Measurements from ENCODE around the gene ACVR1B. TPM values are rescaled to one million over a fixed set of nuclear protein-coding genes. Genes with fewer than 3 reads are reported as not detected.

The ACVR1B gene
- total RNA-seq, 4 donors from 2014 or later, result 14.8 to 16.3 (median 15.4) TPM

DNA sequence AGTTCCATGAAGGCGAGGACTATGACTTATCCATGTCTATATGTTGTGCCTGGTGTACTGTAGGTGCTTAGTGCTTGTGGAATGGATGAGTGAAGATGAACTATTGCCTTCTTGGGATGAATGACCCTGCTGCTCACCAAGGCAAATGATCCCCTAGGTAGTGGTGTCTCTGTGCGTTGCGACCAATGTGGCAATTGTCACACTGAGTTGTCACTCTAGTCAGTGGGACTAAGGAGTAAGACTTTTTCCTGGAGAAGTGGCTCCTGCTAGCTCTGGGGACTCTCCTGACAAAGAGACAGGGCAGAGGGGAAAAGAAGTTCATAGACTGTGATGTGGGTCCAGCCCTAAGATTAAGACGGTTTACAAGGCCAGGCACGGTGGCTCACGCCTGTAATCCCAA is 3.4 kb upstream of the ACVR1B start:
- TF ChIP-seq, protein P1, sequence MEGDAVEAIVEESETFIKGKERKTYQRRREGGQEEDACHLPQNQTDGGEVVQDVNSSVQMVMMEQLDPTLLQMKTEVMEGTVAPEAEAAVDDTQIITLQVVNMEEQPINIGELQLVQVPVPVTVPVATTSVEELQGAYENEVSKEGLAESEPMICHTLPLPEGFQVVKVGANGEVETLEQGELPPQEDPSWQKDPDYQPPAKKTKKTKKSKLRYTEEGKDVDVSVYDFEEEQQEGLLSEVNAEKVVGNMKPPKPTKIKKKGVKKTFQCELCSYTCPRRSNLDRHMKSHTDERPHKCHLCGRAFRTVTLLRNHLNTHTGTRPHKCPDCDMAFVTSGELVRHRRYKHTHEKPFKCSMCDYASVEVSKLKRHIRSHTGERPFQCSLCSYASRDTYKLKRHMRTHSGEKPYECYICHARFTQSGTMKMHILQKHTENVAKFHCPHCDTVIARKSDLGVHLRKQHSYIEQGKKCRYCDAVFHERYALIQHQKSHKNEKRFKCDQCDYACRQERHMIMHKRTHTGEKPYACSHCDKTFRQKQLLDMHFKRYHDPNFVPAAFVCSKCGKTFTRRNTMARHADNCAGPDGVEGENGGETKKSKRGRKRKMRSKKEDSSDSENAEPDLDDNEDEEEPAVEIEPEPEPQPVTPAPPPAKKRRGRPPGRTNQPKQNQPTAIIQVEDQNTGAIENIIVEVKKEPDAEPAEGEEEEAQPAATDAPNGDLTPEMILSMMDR (IDR thresholded peaks at IDR 0.05; ENCODE audit: low read depth), result no peak

DNA sequence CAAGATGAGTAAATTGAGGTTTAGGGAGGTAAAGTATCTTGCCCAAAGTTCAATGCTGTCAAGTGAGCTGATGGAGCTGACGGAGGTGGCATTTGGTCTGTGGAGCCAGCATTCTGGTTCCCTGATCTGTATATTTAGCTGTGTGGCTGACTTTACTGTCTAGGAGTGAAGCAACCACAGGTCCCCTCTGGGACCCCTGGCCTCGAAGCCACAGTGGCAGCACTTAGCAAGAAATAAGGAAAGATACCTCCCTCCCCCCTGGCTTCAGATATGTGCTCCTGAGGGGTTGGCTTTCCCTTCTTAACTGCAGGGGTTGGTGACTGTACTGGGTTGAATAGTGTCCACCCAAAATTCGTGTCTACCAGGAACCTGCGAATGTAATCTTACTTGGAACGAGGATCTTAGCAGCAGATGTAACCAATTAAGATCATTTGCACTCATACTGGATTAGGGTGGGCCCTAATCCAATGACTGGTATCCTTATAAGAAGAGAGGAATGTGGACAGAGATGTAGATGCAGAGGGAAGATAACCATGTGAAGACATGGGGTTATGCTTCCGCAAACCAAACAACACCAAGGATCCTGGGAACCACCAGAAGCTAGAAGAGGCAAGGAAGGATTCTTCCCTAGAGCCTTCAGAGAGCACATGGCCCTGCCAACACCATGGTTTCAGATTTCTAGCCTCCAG is 2.0 kb upstream of the ACVR1B start:
- TF ChIP-seq, protein P1 (IDR thresholded peaks at IDR 0.05; ENCODE audit: low read depth), result no peak

DNA sequence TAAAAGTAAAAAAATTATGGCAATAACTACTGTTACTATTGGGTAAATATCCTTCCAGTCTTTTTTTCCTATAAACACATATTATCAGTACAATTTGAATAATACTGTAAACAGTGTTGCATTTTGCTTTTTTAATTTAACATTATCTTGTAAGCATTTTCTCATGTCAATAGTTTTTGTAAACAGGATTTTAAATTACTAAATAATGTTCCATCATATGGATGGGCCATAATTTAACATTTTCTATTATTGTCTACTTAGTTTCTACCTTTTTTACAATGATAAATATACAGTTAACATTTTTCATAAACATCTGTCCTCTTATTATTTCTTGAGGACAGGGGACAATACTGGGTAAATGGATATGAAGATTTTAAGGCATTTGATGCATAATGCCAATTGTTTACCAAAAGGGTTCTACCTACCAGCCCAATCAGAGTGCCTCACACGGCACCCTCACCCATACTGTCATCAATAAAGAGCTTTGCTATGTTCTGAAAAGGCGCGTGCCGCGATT is 759 bp upstream of the ACVR1B start:
- TF ChIP-seq, protein P1 (IDR thresholded peaks at IDR 0.05; ENCODE audit: low read depth), result no peak

DNA sequence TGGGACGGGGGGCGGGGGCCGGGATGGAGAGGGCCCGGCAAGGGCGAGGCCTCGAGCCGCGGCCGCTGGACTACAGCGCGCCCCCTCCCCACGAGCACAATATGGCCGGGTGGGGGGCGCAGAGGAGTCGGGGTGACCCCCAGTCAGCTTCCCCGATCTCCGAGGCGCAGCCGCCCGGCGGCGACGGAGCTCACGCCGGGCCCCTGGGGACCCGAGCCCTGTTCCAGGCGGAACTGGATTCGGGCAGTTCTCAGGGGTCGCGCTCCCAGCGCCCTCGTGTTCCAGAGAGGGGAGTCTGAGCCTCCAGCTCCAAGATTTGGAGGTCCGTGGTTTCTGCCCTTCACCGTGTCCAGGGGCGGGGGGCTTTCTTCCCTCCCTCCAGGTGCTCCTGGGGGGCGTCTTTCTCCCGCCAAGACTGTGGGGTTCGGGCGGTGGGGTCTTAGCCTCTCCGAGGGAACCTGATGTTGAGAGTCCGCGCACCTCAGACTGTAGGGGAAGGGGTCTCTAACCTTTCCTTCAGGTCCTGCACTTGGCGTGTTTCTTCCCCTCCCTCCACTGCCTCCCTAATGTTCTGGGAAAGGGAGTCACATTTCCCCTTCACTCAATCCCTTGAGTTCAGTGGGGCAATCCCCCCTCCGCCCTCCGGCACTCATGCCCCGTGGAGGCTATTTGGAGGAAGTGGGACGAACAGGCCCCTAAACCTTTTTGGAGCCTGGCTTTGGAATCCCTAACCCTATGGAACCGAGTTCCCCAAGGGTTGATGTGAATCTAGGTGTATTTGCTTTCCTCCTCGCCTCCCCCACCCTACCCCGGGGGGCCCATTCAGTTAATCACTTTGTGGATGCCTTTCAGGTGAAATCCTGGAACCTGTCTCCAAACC is 584 bp downstream of the ACVR1B start:
- TF ChIP-seq, protein P1 (IDR thresholded peaks at IDR 0.05; ENCODE audit: low read depth), result no peak

DNA sequence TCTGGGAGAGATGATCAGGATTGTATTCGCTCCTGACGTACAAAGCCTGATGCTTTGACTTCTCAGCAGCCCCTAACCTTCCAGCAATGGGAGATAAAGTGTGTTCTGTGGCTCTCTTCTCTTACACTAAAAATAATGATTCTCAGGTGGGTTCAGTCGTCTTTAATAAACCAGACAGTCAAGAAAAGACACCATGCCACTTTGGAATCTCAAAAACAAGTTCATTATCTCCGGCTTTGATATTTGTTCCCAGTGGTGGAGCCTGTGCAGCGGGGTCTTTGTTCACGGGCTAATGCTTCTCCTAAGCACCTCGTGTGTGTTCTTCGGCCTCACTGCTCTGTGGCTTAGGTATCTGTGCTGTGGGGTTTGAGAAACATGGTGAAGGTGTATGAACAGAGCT is 1.6 kb downstream of the ACVR1B start:
- TF ChIP-seq, protein P1 (IDR thresholded peaks at IDR 0.05; ENCODE audit: low read depth), result no peak

DNA sequence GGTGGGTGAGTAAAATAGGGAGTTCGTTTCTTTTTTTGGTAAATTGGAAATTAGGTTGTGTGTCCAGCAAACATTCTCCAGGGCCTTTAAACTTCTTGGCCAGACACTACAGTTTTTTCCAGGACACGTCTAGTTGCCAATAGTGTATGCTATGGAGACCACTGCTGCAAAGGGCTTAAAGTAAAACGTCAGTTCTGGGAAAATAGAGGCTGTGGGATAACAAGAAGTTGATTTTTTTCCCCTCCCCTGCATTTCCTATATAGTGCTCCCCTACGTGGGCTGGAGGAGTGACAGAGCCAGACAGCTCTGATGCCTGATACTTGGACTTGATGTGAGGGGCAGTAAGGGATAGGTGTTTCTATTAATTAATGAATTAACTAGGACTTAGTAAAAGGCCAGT is 2.4 kb downstream of the ACVR1B start:
- TF ChIP-seq, protein P1 (IDR thresholded peaks at IDR 0.05; ENCODE audit: low read depth), result no peak
